Measurements from ENCODE around the gene TSHR.

Gene TSHR

GRCh38 chr14:81193924-81194633 is 238.7 kb downstream of the TSHR start:
- Mint-ChIP-seq H3K4me3 (no peak overlapping the region), H3K27ac (ENCODE audit: low read depth) (peak overlapping the region; percentile 64), H3K36me3 (ENCODE audit: insufficient read depth) (peaks cover 37% of the 10 kb centered on the region), H3K27me3 (no peaks in the 10 kb centered on the region), H3K9me3 (no peaks in the 10 kb centered on the region), H3K4me1 (peaks cover 35% of the 10 kb centered on the region)
- ATAC-seq (replicated peaks; ENCODE audit: extremely low read depth, poor library complexity, severe bottlenecking) (peak; percentile 43), DNase-seq (ENCODE audit: low spot score in 2 of 2) (no peak)

All from central memory CD8-positive, alpha-beta T cell (primary cell).